ENCODE measurements around the gene TK2. TPM values are rescaled to one million over a fixed set of nuclear protein-coding genes. Genes with fewer than 3 reads are reported as not detected.

Gene TK2
- total and polyA plus RNA-seq, 2 experiments from 2014 or later, result 1.8 to 4.2 TPM

- TF ChIP-seq, protein P1, sequence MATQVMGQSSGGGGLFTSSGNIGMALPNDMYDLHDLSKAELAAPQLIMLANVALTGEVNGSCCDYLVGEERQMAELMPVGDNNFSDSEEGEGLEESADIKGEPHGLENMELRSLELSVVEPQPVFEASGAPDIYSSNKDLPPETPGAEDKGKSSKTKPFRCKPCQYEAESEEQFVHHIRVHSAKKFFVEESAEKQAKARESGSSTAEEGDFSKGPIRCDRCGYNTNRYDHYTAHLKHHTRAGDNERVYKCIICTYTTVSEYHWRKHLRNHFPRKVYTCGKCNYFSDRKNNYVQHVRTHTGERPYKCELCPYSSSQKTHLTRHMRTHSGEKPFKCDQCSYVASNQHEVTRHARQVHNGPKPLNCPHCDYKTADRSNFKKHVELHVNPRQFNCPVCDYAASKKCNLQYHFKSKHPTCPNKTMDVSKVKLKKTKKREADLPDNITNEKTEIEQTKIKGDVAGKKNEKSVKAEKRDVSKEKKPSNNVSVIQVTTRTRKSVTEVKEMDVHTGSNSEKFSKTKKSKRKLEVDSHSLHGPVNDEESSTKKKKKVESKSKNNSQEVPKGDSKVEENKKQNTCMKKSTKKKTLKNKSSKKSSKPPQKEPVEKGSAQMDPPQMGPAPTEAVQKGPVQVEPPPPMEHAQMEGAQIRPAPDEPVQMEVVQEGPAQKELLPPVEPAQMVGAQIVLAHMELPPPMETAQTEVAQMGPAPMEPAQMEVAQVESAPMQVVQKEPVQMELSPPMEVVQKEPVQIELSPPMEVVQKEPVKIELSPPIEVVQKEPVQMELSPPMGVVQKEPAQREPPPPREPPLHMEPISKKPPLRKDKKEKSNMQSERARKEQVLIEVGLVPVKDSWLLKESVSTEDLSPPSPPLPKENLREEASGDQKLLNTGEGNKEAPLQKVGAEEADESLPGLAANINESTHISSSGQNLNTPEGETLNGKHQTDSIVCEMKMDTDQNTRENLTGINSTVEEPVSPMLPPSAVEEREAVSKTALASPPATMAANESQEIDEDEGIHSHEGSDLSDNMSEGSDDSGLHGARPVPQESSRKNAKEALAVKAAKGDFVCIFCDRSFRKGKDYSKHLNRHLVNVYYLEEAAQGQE (IDR thresholded peaks at IDR 0.05; ENCODE audit: unreplicated experiment), result no peak
Observed at GRCh38 chr16:66539623-66540469, 10.1 kb downstream of the TK2 start (continued).

GRCh38 chr16:66538910-66539309 lies 11.0 kb downstream of the TK2 start:
- DNase-seq (ENCODE audit: low spot score), result no peak
- Histone ChIP-seq H3F3A (replicated peaks; ENCODE audit: low read depth) (no peaks in the 10 kb centered on the region), H2AFZ (no peak overlapping the region), H3K4me3 (no peak overlapping the region), H3K4me1 (ENCODE audit: insufficient read depth) (peaks cover 16% of the 10 kb centered on the region), H3K9me2 (ENCODE audit: insufficient read depth) (no peaks in the 10 kb centered on the region), H3K27ac (ENCODE audit: low read depth) (no peak overlapping the region), H3K4me2 (no peak overlapping the region), H3K36me3 (ENCODE audit: insufficient read depth) (no peaks in the 10 kb centered on the region), H3K79me2 (replicated peaks; ENCODE audit: insufficient read depth) (no peaks in the 10 kb centered on the region), H4K20me1 (replicated peaks; ENCODE audit: insufficient read depth) (no peaks in the 10 kb centered on the region), H3K27me3 (ENCODE audit: insufficient read depth) (no peaks in the 10 kb centered on the region)
- Mint-ChIP-seq H3K27me3 (ENCODE audit: insufficient read depth, low read depth, poor library complexity) (peaks cover 3% of the 10 kb centered on the region), H3K36me3 (ENCODE audit: low read depth) (no peaks in the 10 kb centered on the region; the same call in 1 of the 3 replicates), H3K27ac (no peak overlapping the region), H3K4me3 (no peak overlapping the region), H3K9me3 (no peaks in the 10 kb centered on the region), H3K4me1 (peaks cover 12% of the 10 kb centered on the region)
- no peak for ATAC-seq
- TF ChIP-seq ZNF114 (CRISPR knock-in tag; IDR thresholded peaks at IDR 0.05) (no peak), EZH2 (IDR thresholded peaks at IDR 0.05; ENCODE audit: low read depth, unreplicated experiment) (no peak), EZH2phosphoT487 (IDR thresholded peaks at IDR 0.05; ENCODE audit: unreplicated experiment) (no peak), JUNB (IDR thresholded peaks at IDR 0.05; ENCODE audit: unreplicated experiment) (no peak), ETS1 (IDR thresholded peaks at IDR 0.05) (no peak), CREB1 (CRISPR knock-in tag; IDR thresholded peaks at IDR 0.05; ENCODE audit: low read depth) (no peak), ZNF331 (CRISPR knock-in tag; IDR thresholded peaks at IDR 0.05; ENCODE audit: low read depth) (no peak)
- TF ChIP-seq, protein P1 (IDR thresholded peaks at IDR 0.05; ENCODE audit: unreplicated experiment), result no peak
- TF ChIP-seq, protein P2, sequence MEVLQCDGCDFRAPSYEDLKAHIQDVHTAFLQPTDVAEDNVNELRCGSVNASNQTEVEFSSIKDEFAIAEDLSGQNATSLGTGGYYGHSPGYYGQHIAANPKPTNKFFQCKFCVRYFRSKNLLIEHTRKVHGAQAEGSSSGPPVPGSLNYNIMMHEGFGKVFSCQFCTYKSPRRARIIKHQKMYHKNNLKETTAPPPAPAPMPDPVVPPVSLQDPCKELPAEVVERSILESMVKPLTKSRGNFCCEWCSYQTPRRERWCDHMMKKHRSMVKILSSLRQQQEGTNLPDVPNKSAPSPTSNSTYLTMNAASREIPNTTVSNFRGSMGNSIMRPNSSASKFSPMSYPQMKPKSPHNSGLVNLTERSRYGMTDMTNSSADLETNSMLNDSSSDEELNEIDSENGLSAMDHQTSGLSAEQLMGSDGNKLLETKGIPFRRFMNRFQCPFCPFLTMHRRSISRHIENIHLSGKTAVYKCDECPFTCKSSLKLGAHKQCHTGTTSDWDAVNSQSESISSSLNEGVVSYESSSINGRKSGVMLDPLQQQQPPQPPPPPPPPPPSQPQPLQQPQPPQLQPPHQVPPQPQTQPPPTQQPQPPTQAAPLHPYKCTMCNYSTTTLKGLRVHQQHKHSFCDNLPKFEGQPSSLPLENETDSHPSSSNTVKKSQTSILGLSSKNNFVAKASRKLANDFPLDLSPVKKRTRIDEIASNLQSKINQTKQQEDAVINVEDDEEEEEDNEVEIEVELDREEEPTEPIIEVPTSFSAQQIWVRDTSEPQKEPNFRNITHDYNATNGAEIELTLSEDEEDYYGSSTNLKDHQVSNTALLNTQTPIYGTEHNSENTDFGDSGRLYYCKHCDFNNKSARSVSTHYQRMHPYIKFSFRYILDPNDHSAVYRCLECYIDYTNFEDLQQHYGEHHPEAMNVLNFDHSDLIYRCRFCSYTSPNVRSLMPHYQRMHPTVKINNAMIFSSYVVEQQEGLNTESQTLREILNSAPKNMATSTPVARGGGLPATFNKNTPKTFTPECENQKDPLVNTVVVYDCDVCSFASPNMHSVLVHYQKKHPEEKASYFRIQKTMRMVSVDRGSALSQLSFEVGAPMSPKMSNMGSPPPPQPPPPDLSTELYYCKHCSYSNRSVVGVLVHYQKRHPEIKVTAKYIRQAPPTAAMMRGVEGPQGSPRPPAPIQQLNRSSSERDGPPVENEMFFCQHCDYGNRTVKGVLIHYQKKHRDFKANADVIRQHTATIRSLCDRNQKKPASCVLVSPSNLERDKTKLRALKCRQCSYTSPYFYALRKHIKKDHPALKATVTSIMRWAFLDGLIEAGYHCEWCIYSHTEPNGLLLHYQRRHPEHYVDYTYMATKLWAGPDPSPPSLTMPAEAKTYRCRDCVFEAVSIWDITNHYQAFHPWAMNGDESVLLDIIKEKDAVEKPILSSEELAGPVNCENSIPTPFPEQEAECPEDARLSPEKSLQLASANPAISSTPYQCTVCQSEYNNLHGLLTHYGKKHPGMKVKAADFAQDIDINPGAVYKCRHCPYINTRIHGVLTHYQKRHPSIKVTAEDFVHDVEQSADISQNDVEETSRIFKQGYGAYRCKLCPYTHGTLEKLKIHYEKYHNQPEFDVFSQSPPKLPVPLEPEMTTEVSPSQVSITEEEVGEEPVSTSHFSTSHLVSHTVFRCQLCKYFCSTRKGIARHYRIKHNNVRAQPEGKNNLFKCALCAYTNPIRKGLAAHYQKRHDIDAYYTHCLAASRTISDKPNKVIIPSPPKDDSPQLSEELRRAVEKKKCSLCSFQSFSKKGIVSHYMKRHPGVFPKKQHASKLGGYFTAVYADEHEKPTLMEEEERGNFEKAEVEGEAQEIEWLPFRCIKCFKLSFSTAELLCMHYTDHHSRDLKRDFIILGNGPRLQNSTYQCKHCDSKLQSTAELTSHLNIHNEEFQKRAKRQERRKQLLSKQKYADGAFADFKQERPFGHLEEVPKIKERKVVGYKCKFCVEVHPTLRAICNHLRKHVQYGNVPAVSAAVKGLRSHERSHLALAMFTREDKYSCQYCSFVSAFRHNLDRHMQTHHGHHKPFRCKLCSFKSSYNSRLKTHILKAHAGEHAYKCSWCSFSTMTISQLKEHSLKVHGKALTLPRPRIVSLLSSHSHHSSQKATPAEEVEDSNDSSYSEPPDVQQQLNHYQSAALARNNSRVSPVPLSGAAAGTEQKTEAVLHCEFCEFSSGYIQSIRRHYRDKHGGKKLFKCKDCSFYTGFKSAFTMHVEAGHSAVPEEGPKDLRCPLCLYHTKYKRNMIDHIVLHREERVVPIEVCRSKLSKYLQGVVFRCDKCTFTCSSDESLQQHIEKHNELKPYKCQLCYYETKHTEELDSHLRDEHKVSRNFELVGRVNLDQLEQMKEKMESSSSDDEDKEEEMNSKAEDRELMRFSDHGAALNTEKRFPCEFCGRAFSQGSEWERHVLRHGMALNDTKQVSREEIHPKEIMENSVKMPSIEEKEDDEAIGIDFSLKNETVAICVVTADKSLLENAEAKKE (CRISPR knock-in tag; IDR thresholded peaks at IDR 0.05), result no peak

All from GM23338 (cell line).